ENCODE results near the gene LAMC1.

GRCh38 chr1:183168308-183168707 lies 145.1 kb downstream of the LAMC1 start:
- TF ChIP-seq CTCF (optimal IDR thresholded peaks at IDR 0.05 in 1 of 3, IDR thresholded peaks at IDR 0.05 in 1 of 3, conservative IDR thresholded peaks at IDR 0.05 in 1 of 3; ENCODE audit: extremely low read depth in 1 of 3, insufficient read depth in 2 of 3, low read length in 3 of 3) = no peak
- no peak for TF ChIP-seq EZH2 (IDR thresholded peaks at IDR 0.05; ENCODE audit: low read length)

All from keratinocyte (primary cell).